ENCODE data around the gene SSH2. TPM values are rescaled to one million over a fixed set of nuclear protein-coding genes. Genes with fewer than 3 reads are reported as not detected.
A peak's percentile ranks its signal among the peaks of the same experiment; 100 is the strongest.
"Not testable (repeated sequence)": the region's sequence is repeated elsewhere in the genome, so short reads cannot be mapped to it uniquely, and the experiment has no call there.

The SSH2 gene
- total RNA-seq, 1 donor from 2014 or later: 39.2 TPM

DNA sequence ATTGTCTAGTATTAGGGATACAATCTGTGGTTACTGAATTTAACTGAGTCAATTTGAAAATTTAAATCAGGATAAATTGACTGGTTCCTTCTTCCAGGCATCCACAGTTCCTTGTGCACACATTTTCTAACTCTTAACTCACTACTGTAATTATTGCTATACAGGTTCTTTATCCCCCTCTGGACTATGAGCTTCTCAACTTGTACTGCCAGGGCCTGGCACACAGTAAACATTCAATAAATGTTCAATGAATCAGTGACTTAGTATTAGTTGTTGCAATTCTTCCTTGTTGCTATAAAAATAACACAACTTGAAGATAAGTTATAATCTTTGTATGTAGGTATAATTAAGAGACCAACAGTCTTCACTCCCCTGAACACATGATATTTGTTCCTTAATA, 67.9 kb downstream of the SSH2 start:
- H3K4me1 Mint-ChIP-seq (ENCODE audit: low read depth): no peaks in the 10 kb centered on the region
- H3K36me3 Mint-ChIP-seq (ENCODE audit: low read depth): peaks cover 12% of the 10 kb centered on the region
- DNase-seq (ENCODE audit: low spot score): no peak
- intact Hi-C loops (cut with micrococcal nuclease): no loop called here
- H3K9me3 Mint-ChIP-seq: peaks cover 15% of the 10 kb centered on the region
- no peak overlapping the region for H3K4me3 Mint-ChIP-seq (ENCODE audit: low read depth)
- H3K27me3 Mint-ChIP-seq (ENCODE audit: low read depth): no peaks in the 10 kb centered on the region
- H3K27ac Mint-ChIP-seq: no peak overlapping the region

DNA sequence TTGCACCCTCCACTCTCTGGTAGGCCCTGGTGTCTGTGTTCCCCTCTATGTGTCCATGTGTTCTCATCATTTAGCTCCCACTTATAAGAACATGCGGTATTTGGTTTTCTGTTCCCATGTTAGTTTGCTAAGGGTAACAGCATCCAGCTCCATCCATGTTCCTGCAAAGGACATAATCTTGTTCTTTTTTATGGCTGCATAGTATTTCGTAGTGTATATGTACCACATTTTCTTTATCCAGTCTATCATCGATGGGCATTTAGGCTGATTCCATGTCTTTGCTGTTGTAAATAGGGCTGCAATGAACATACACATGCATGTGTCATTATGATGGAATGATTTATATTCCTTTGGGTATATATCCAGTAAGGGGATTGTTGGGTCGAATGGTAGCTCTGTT, 70.6 kb downstream of the SSH2 start:
- intact Hi-C loops (cut with micrococcal nuclease); H3K27me3 Mint-ChIP-seq (ENCODE audit: low read depth); H3K4me3 Mint-ChIP-seq (ENCODE audit: low read depth); H3K4me1 Mint-ChIP-seq (ENCODE audit: low read depth); DNase-seq (ENCODE audit: low spot score); H3K27ac Mint-ChIP-seq: not testable (repeated sequence)
- H3K9me3 Mint-ChIP-seq: peaks cover 19% of the 10 kb centered on the region
- H3K36me3 Mint-ChIP-seq (ENCODE audit: low read depth): peaks cover 15% of the 10 kb centered on the region

DNA sequence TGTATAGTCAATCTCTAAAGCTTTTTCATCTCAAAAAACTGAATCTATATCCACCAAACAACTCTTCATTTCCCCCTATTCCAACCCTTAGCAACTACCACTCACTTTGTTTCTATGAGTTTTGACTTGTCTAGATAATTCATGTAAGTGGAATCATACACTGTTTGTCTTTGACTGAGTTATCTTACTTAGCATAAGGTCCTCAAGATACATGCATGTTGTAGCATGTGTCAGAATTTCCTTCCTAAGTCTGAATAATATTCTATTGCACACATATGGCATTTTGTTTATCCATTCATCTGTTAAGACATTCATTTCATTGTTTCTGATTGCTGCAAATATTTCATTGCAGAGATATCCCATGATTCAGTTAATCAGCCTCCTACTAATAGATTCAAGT, 72.2 kb downstream of the SSH2 start:
- no peak for DNase-seq (ENCODE audit: low spot score)
- intact Hi-C loops (cut with micrococcal nuclease): no loop called here
- peaks cover 3% of the 10 kb centered on the region for H3K4me1 Mint-ChIP-seq (ENCODE audit: low read depth)
- H3K27me3 Mint-ChIP-seq (ENCODE audit: low read depth): no peaks in the 10 kb centered on the region
- H3K9me3 Mint-ChIP-seq: peaks cover 19% of the 10 kb centered on the region
- H3K36me3 Mint-ChIP-seq (ENCODE audit: low read depth): peaks cover 15% of the 10 kb centered on the region
- H3K27ac Mint-ChIP-seq: no peak overlapping the region
- no peak overlapping the region for H3K4me3 Mint-ChIP-seq (ENCODE audit: low read depth)

DNA sequence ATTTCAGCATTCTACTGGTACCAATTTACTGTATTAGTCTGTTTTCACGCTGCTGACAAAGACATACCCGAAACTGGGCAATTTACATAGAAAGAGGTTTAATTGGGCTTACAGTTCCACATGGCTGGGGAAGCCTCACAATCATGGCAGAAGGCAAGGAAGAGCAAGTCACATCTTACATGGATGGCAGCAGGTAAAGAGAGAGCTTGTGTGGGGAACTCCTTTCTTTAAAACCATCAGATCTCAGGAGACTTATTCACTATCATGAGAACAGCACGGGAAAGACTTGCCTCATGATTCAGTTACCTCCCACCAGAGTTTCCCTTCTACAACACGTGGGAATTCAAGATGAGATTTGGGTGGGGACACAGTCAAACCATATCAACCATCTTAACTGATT, 72.9 kb downstream of the SSH2 start:
- Mint-ChIP-seq H3K36me3 (ENCODE audit: low read depth) (peaks cover 15% of the 10 kb centered on the region), H3K9me3 (peaks cover 19% of the 10 kb centered on the region), H3K27ac (peak overlapping the region; percentile 1)
- H3K4me1 Mint-ChIP-seq (ENCODE audit: low read depth); H3K27me3 Mint-ChIP-seq (ENCODE audit: low read depth); H3K4me3 Mint-ChIP-seq (ENCODE audit: low read depth); intact Hi-C loops (cut with micrococcal nuclease); DNase-seq (ENCODE audit: low spot score): not testable (repeated sequence)

DNA sequence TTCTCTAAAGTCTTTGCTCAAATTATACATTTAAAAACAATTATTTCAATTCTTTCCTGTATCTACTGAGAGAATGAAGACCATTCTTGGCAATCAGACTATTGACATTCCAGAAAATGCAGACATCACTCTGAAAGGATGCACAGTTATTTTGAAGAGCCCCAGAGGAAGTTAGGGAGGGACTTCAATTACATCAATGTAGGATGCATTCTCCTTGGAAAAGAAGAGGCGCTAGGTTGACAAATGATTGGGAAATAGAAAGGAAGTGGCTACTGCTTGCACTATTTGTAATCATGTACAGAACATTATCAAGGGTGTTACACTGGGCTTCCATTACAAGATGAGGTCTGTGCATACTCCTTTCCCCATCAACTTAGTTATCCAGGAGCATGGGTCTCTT, 74.3 kb downstream of the SSH2 start:
- no peak for DNase-seq (ENCODE audit: low spot score)
- H3K4me1 Mint-ChIP-seq (ENCODE audit: low read depth): peaks cover 3% of the 10 kb centered on the region
- H3K9me3 Mint-ChIP-seq: peaks cover 19% of the 10 kb centered on the region
- H3K4me3 Mint-ChIP-seq (ENCODE audit: low read depth): no peak overlapping the region
- H3K27me3 Mint-ChIP-seq (ENCODE audit: low read depth): no peaks in the 10 kb centered on the region
- intact Hi-C loops (cut with micrococcal nuclease): no loop called here
- no peak overlapping the region for H3K27ac Mint-ChIP-seq
- peaks cover 15% of the 10 kb centered on the region for H3K36me3 Mint-ChIP-seq (ENCODE audit: low read depth)

DNA sequence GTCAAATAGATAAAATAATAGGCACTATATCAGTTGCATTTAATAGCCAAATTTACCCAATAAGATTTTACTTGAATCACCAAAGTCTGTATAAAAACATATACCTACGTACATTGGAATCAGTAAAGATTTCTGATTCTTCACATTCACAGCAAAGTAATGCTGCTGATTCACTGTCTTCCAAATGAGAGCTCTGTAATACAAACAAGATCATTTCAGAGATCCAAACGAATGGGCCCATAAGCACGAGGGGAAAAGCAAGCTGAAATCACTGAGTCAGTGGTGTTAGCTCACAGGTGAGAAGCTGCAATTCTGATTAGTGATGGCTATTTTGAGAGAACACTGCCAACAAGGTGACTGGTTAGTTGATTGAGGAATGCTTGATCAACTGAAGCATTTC, 81.3 kb downstream of the SSH2 start:
- Mint-ChIP-seq H3K36me3 (ENCODE audit: low read depth) (no peaks in the 10 kb centered on the region), H3K9me3 (no peaks in the 10 kb centered on the region), H3K4me3 (ENCODE audit: low read depth) (no peak overlapping the region), H3K27ac (no peak overlapping the region), H3K27me3 (ENCODE audit: low read depth) (no peaks in the 10 kb centered on the region), H3K4me1 (ENCODE audit: low read depth) (peaks cover 2% of the 10 kb centered on the region)
- intact Hi-C loops (cut with micrococcal nuclease): no loop called here
- no peak for DNase-seq (ENCODE audit: low spot score)

DNA sequence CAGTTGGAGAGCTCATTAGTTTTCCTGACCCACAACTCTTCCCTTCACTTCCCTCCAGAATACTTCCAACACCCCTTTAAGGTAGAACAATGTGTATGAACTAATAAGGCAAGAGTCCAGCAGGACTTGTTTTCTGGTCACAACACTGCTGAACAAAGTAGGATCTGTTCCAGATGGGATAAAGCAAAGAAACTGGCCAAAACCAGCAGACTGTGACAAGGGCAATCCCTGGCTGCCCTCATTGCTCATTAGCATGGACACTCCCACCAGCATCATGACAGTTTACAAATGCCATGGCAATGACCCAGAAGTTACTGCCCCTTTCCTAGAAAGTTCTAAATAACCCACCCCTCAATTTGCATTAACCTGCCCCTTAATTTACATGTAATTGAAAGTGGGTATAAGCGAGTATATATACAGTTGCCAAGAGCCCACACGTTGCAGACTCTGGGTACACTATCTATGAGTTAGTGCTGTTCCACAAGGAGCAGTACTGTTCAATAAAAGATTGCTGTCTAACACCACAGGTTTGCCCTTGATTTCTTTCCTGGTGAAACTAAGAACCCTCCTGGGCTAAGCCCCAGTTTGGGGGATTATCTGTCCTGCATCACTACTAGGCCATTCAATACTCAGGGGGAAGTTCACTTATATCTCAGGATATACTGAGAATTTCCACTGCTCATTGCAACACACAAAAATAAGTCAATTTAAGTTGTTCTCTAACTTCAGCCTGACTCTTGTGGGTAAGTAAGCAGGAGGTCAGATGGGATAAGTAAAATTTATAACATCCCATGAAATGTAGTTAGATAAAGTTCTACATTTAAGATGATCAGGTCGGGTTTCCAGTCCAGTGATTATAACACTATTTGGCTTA, 82.3 kb downstream of the SSH2 start:
- no peaks in the 10 kb centered on the region for H3K36me3 Mint-ChIP-seq (ENCODE audit: low read depth)
- intact Hi-C loops (cut with micrococcal nuclease): no loop called here
- H3K4me3 Mint-ChIP-seq (ENCODE audit: low read depth): no peak overlapping the region
- no peaks in the 10 kb centered on the region for H3K9me3 Mint-ChIP-seq
- no peak for DNase-seq (ENCODE audit: low spot score)
- H3K27ac Mint-ChIP-seq: no peak overlapping the region
- peaks cover 2% of the 10 kb centered on the region for H3K4me1 Mint-ChIP-seq (ENCODE audit: low read depth)
- no peaks in the 10 kb centered on the region for H3K27me3 Mint-ChIP-seq (ENCODE audit: low read depth)

DNA sequence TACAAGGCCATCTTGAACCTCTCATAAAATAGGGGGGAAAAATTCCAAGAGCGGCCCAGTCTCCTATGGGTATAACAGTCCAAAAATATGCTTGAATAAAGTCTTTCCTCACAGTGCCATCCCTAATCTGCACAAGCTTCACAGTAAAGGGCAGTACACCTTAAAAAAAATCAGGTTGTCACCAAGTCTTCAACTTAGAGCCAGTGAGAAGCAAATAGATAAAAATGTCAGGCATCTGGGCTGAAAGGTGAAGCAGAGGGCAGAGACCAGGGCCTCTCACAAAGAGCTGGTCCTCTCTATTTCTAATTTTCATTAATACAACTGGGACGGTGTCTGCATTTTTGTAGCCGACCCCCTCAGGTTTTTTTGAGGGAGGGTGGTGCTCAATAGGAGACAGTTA, 82.9 kb downstream of the SSH2 start:
- Mint-ChIP-seq H3K36me3 (ENCODE audit: low read depth) (no peaks in the 10 kb centered on the region), H3K4me1 (ENCODE audit: low read depth) (peaks cover 2% of the 10 kb centered on the region), H3K9me3 (no peaks in the 10 kb centered on the region), H3K27me3 (ENCODE audit: low read depth) (no peaks in the 10 kb centered on the region), H3K27ac (no peak overlapping the region), H3K4me3 (ENCODE audit: low read depth) (no peak overlapping the region)
- intact Hi-C loops (cut with micrococcal nuclease): no loop called here
- no peak for DNase-seq (ENCODE audit: low spot score)

DNA sequence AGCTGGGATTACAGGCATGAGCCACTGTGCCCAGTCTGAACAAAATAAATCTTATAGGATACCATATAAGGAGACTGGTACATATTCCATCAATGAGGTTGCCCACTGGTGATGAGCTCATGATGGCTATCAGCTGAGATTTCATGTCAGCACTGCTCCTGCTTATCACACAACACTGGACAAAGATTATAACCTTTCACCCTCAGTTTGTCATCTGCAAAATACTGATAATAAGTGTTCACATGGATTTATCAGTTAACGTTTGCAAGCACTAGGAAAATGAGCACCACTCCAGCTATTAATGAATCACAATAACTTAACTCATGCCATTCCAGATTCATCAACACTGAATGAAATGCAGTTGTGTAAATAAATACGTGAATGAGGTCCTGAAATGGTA, 83.7 kb downstream of the SSH2 start:
- intact Hi-C loops (cut with micrococcal nuclease): no loop called here
- no peaks in the 10 kb centered on the region for H3K36me3 Mint-ChIP-seq (ENCODE audit: low read depth)
- DNase-seq (ENCODE audit: low spot score): no peak
- no peaks in the 10 kb centered on the region for H3K9me3 Mint-ChIP-seq
- no peak overlapping the region for H3K4me3 Mint-ChIP-seq (ENCODE audit: low read depth)
- H3K27me3 Mint-ChIP-seq (ENCODE audit: low read depth): no peaks in the 10 kb centered on the region
- H3K27ac Mint-ChIP-seq: no peak overlapping the region
- H3K4me1 Mint-ChIP-seq (ENCODE audit: low read depth): peaks cover 2% of the 10 kb centered on the region

DNA sequence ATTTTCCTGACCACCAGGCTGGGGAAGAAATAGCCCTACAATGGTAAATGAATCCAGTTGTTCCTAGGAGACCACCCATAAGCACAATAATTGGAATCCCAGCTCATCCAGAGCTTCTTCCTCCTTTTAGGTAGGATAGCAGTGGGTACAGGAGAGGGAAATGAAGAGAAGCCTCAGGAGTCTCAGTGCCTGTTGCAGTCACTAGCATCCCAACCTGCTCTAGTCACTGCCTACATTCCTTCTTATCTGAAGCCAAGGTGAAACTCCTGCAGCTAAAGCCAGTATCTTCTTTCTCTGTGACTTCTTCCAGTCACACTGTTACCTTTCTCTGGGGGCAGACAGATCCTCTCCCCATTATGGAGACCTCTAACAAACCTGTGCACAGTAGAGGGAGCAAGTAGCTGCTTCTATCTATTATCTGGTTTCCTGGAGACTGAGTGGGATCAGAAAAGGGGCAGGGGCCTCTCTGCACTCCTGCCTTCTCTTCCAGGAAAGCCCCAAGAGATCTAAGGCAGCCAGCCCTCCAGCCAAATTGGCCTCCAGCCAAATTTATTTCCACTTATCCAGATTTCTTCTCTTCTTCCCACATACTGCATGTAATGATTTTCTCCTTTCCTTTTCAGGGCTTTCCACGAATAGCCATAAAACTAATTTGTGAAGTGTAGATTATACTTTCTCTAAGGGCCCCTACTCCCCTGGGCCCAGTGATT, 85.5 kb downstream of the SSH2 start:
- intact Hi-C loops (cut with micrococcal nuclease): no loop called here
- Mint-ChIP-seq H3K27ac (no peak overlapping the region), H3K4me1 (ENCODE audit: low read depth) (no peaks in the 10 kb centered on the region), H3K36me3 (ENCODE audit: low read depth) (no peaks in the 10 kb centered on the region), H3K4me3 (ENCODE audit: low read depth) (no peak overlapping the region), H3K27me3 (ENCODE audit: low read depth) (no peaks in the 10 kb centered on the region), H3K9me3 (no peaks in the 10 kb centered on the region)
- no peak for DNase-seq (ENCODE audit: low spot score)

DNA sequence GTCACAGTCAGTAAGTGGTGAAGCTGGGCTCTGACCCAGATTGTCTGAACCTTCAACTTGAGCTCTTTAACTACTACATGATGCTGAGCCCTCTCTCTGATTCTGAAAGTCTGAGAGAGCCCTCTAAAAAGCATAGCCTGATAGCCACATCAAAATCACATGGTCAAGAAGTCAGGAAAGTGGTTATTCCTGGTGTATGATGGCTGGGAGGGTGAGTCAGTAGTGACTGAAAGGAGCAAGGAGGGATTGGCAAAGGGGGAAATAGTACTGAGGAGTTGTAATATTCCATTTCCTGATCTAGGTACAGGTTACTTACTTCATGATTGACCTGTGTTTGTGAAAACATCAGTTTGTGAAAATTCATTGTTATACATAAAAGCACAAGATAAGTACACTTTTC, 89.1 kb downstream of the SSH2 start:
- intact Hi-C loops (cut with micrococcal nuclease): no loop called here
- Mint-ChIP-seq H3K4me3 (ENCODE audit: low read depth) (no peak overlapping the region), H3K27me3 (ENCODE audit: low read depth) (no peaks in the 10 kb centered on the region), H3K27ac (no peak overlapping the region), H3K36me3 (ENCODE audit: low read depth) (no peaks in the 10 kb centered on the region), H3K4me1 (ENCODE audit: low read depth) (no peaks in the 10 kb centered on the region), H3K9me3 (no peaks in the 10 kb centered on the region)
- no peak for DNase-seq (ENCODE audit: low spot score)

DNA sequence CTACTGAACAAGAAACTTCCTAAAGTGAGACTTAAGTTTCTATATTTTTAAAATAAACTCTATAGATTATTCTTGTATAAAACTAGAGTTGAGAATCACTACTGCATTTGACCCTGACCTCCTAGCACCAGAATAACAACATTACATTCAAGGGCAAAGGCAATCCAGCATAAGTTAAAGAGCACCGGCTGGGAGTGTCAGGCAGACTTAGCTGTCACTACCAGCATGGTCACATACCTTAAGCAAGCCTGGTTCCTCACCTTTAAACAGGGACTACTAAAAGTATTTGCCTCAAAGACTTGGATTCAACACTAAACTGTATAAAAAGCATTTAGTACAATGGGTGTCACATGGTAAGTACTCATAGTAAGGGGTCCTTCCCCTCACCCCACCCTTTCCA, 90.4 kb downstream of the SSH2 start:
- H3K36me3 Mint-ChIP-seq (ENCODE audit: low read depth): no peaks in the 10 kb centered on the region
- DNase-seq (ENCODE audit: low spot score): no peak
- H3K9me3 Mint-ChIP-seq: no peaks in the 10 kb centered on the region
- H3K4me3 Mint-ChIP-seq (ENCODE audit: low read depth): no peak overlapping the region
- H3K27ac Mint-ChIP-seq: no peak overlapping the region
- H3K4me1 Mint-ChIP-seq (ENCODE audit: low read depth): no peaks in the 10 kb centered on the region
- no peaks in the 10 kb centered on the region for H3K27me3 Mint-ChIP-seq (ENCODE audit: low read depth)
- intact Hi-C loops (cut with micrococcal nuclease): no loop called here

DNA sequence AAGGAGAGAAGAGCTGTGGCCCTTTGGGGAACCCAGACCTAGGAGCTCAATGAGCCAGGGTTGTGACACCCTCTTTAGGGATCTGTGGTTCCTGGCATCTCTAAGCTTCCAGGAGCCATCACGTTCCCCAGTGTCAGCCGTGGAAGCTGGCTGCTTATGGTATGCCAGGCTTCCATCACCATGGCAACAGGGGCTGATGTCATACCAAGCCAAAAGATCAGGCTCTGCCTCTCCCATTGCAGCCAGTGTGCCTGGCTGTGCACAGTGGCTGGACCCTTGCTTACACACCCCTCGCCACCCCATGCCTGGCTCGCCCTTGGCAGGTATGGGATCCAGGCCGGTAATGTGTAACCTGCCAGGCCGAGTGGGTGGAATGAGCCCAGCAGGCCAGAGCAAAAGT, 91.1 kb downstream of the SSH2 start:
- no peak overlapping the region for H3K27ac Mint-ChIP-seq
- H3K36me3 Mint-ChIP-seq (ENCODE audit: low read depth): no peaks in the 10 kb centered on the region
- no peak overlapping the region for H3K4me3 Mint-ChIP-seq (ENCODE audit: low read depth)
- H3K9me3 Mint-ChIP-seq: no peaks in the 10 kb centered on the region
- no peak for DNase-seq (ENCODE audit: low spot score)
- H3K4me1 Mint-ChIP-seq (ENCODE audit: low read depth): no peaks in the 10 kb centered on the region
- H3K27me3 Mint-ChIP-seq (ENCODE audit: low read depth): no peaks in the 10 kb centered on the region
- intact Hi-C loops (cut with micrococcal nuclease): no loop called here

Data from activated T-helper 2 cell treated with anti-CD3 and anti-CD28 coated beads, Interferon-gamma antibody, Interleukin-2, Interleukin-4, amounts not matched to agents 10 μg/mL and 5 μg/mL and 100 μg/mL, durations not matched to agents 14 hours and 24 hours and 36 hours (primary cell).